ENCODE data around the gene DPEP1. TPM values are rescaled to one million over a fixed set of nuclear protein-coding genes. Genes with fewer than 3 reads are reported as not detected.

DPEP1 gene
- total and polyA plus RNA-seq, 2 donors (not counting 3 experiments of a cell fraction or from before 2014, with no cell fraction given), result 0.37 to 0.44 TPM

- H4K20me1 ChIP-seq (replicated peaks; ENCODE audit: control insufficient read depth, extremely low read depth, insufficient read depth, low read length), result peaks cover 12% of the 10 kb centered on the region
- H3K27me3 ChIP-seq (ENCODE audit: control insufficient read depth in 2 of 2, insufficient read depth in 2 of 2, low read length in 2 of 2), result no peaks in the 10 kb centered on the region
- TF ChIP-seq MAX (IDR thresholded peaks at IDR 0.05; ENCODE audit: insufficient read depth, insufficient read length) (no peak), CTCF (IDR thresholded peaks at IDR 0.05; ENCODE audit: extremely low read depth in 1 of 2, insufficient read depth in 1 of 2, low read depth in 1 of 2, low read length in 2 of 2) (peak; percentile 75 to 83), POLR2AphosphoS5 (IDR thresholded peaks at IDR 0.05; ENCODE audit: insufficient read depth, low read depth, low read length) (peak; percentile 28), EZH2 (IDR thresholded peaks at IDR 0.05; ENCODE audit: borderline replicate concordance, low read depth, low read length, severe bottlenecking) (no peak), MYC (IDR thresholded peaks at IDR 0.05; ENCODE audit: low read depth, low read length) (no peak), JUN (IDR thresholded peaks at IDR 0.05; ENCODE audit: borderline replicate concordance, insufficient read depth, insufficient read length, low read depth) (no peak), GATA2 (IDR thresholded peaks at IDR 0.05; ENCODE audit: insufficient read depth, insufficient read length, low read depth, low read length) (no peak), FOS (IDR thresholded peaks at IDR 0.05; ENCODE audit: borderline replicate concordance, insufficient read depth, low read length) (no peak), POLR2A (IDR thresholded peaks at IDR 0.05; ENCODE audit: low read depth, low read length) (peak; percentile 25)
- peaks cover 30 to 31% of the 10 kb centered on the region in 2 experiments for H3K36me3 ChIP-seq (ENCODE audit: control insufficient read depth in 2 of 2, extremely low read depth in 1 of 2, insufficient read depth in 2 of 2, low read length in 2 of 2)
- no peak overlapping the region for H3K9ac ChIP-seq (replicated peaks; ENCODE audit: extremely low read depth, insufficient read depth, low read length)
- intact Hi-C loops (cut with micrococcal nuclease) (no loop called here), dilution Hi-C loops (cut with MboI; ENCODE audit: extremely low pct_ligation_motif_present, low sequenced_read_pairs) (no loop called here)
- no peaks in the 10 kb centered on the region for H3K9me3 ChIP-seq (replicated peaks; ENCODE audit: control insufficient read depth, insufficient read depth, low read length)
- FAIRE-seq (peak; percentile 80), DNase-seq (ENCODE audit: low read depth, low spot score) (peak; percentile 57)
- H3K4me3 ChIP-seq (replicated peaks in 1 of 3; ENCODE audit: insufficient read depth in 1 of 3, low read depth in 1 of 3, low read length in 3 of 3), result peak overlapping the region in 1 of 3 experiments; percentile 18
- no peak overlapping the region for H3K27ac ChIP-seq (ENCODE audit: insufficient read depth, low read depth, low read length)
- peaks cover 42% of the 10 kb centered on the region for H3K4me1 ChIP-seq (ENCODE audit: control insufficient read depth, extremely low read depth, insufficient read depth, low read length)
- no peak overlapping the region for H2AFZ ChIP-seq (ENCODE audit: low read depth, low read length)
- CTCF ChIA-PET, result interaction anchor here (0.7 to 2.0 kb wide), 8 partner anchors 8 to 121 kb away, joined by 3 to 8 read pairs (median 4); partner anchors contain the start of genes CDK10 and CPNE7
- POLR2A ChIA-PET, result no interaction called here
- peak overlapping the region; percentile 28 for H3K4me2 ChIP-seq (ENCODE audit: insufficient read depth, low read length)
- no peaks in the 10 kb centered on the region for H3K9me1 ChIP-seq (replicated peaks; ENCODE audit: control insufficient read depth, extremely low read depth, insufficient read depth, low read length)
- no TSS peak for BruUV-seq (replicated peaks)
- peaks cover 34% of the 10 kb centered on the region for H3K79me2 ChIP-seq (ENCODE audit: control insufficient read depth, insufficient read depth, low read length)
Measured at GRCh38 chr16:89565506-89566372, 47.7 kb upstream of the DPEP1 start.

All from endothelial cell of umbilical vein (primary cell).